Medulla oblongata (tissue), 1 donor: Measurements from ENCODE around the gene PSMB10.
"Not testable (repeated sequence)": the region's sequence is repeated elsewhere in the genome, so short reads cannot be mapped to it uniquely, and the experiment has no call there.

Experiments used
- DNase-seq: peaks from one replicate; pipeline ENCODE4 v3.0.0-alpha.2; 2015; ENCODE audit errors: extremely low spot score

Gene PSMB10

GRCh38 chr16:67936124-67936879 lies at the start of gene PSMB10:
TSS of gene PSMB10 (minus strand) at chr16:67936850. CDS start at chr16:67936749, 101 bp downstream.
- DNase-seq, result peak; percentile 55

- no peak for DNase-seq
Observed at GRCh38 chr16:67982011-67982696, 45.5 kb upstream of the PSMB10 start.

DNA sequence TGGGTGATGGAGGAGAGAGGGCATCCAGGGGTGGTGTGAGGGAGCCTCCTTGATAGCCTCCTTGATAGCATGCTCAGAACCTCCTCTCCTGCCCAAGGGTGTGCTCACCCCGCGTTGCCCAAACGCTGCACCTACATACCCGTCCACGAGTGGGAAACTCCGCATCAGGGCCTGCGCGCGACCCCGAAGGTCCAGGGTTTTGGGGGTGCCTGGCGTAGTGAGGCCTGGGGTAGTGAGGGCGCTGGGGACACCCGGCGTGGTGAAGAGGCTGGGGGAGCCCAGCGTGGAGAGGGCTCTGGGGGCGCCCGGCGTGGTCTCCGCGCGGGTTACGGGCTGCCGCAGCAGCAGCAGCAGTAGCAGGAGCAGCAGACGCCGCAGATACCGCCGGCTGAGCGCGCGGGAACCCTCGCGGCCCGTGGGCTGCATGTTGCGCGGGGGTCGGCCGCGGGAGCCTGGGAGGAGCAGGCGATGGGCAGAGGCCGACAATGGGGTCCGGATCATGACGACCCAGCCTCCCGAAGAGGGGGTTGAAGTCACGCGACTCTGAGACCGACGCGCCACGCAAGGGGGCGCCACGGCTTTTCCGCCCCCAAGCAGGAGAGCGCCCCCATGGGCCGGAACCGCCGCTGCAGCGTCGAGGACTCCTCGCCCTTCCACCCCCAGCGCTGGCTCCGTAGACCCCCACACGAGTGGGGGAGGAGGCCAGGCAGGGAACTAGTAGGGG lies 43.5 kb upstream of the PSMB10 start, which contains the start of gene DPEP3:
TSS of gene DPEP3 (minus strand) at position 545 of the 724 bp plus-strand sequence. CDS start at position 426, 119 bp downstream.
- DNase-seq, result no peak

- no peak for DNase-seq
Observed at GRCh38 chr16:67977469-67978227, 41.0 kb upstream of the PSMB10 start.

- no peak for DNase-seq
Observed at GRCh38 chr16:67977005-67977404, 40.4 kb upstream of the PSMB10 start.

GRCh38 chr16:67976205-67976604 lies 39.6 kb upstream of the PSMB10 start:
- no peak for DNase-seq

DNA sequence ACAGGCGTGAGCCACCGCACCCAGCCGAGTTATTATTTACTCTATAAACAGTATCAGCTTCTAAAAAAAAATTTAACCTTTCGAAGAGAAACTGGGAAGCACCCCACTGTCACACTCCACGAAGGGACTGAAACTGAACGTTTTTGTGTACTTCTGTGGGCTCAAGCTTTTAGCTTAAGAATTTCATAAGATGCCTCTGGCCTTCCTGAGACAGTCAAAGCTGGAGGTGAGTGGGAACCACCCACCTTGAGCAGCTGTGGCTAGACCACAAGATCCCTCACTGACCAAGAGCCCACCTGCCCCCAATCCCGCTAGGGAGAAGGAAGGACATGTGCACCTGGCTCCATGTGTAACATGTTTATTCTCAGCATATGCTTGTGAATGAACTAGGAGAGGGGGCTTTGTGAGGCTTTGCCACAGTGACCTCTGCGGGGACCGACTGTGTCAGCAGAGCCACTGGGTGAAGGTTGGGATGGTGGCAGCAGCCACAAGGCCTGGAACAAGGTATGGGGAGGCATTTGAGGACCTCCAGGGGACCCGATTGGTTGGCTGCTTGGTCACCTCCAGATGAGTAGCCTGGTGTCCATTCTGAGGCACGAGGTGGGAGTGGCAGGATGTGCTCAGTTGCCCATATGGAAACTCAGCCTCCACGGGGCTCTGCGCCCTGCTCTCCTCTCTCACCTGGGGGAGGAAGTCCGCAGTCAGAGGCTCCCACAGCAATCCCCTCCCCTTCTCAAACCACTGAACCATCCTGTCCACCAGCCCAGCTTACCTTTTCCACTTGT lies 38.9 kb upstream of the PSMB10 start:
- DNase-seq, result no peak

DNA sequence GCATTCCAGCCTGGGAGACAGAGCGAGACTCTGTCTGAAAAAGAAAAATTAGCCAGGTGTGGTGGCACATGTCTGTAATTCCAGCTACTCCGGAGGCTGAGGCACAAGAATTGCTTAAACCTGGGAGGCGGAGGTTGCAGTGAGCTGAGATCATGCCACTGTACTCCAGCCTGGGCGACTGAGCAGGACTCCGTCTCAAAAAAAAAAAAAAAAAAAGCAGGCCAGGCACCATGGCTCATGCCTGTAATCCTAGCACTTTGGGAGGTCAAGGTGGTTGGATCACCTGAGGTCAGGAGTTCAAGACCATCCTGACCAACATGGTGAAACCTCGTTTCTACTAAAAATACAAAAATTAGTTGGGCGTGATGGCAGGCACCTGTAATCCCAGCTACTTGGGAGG lies 35.6 kb upstream of the PSMB10 start:
- DNase-seq, result not testable (repeated sequence)

DNA sequence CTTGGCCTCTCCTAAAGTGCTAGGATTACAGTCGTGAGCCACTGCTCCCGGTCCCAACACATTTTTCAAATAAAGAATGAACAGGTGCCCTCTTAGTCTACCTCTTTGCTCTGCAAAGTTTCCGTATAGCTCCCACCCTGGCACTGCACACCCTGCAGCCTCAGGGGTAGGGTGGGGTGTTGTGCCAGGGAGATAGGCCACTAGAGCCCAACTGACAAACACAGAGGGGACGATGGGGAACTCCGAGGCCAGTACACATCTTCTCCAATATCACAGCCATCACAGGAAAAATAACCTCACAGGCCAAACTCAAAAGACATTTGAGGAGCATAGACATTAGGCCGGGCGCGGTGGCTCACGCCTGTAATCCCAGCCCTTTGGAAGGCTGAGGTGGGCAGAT lies 34.5 kb upstream of the PSMB10 start:
- DNase-seq, result no peak

DNA sequence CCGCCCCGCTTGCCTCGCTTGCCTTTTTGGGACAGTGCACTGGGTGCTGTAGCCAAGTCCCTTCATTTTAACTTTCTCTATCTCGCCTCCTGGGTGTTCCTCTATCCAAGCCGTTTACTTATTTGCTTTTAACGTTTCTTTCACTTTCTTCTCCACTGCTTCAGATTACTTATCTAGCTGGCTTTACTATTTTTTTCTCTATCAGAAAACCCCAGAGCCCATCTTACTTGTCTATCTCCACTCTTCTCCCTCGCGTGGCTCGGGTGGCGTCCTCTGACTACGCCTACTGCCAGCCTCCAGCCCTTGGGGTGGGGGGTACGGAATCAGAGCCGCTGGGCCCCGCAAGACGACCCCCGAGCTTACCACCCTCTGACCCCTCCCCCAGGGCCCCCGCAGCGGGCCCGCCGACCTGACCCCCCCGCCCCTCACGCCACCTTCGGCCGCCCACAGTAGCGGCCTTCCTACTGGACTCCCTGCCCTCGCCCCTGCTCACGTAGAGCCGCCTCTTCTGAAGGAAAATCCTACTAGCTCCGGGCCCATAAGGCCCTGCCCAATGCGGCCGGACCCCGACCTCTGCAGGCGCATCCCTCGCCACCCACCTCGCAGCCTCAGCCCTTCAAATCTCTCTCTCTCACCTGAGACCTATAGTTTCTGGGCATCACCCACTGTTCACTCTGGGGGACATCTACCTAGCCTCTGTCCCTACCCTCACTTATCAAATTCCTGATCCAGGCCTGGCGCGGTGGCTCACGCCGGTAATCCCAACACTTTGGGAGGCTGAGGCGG lies 32.8 kb upstream of the PSMB10 start:
- no peak for DNase-seq

DNA sequence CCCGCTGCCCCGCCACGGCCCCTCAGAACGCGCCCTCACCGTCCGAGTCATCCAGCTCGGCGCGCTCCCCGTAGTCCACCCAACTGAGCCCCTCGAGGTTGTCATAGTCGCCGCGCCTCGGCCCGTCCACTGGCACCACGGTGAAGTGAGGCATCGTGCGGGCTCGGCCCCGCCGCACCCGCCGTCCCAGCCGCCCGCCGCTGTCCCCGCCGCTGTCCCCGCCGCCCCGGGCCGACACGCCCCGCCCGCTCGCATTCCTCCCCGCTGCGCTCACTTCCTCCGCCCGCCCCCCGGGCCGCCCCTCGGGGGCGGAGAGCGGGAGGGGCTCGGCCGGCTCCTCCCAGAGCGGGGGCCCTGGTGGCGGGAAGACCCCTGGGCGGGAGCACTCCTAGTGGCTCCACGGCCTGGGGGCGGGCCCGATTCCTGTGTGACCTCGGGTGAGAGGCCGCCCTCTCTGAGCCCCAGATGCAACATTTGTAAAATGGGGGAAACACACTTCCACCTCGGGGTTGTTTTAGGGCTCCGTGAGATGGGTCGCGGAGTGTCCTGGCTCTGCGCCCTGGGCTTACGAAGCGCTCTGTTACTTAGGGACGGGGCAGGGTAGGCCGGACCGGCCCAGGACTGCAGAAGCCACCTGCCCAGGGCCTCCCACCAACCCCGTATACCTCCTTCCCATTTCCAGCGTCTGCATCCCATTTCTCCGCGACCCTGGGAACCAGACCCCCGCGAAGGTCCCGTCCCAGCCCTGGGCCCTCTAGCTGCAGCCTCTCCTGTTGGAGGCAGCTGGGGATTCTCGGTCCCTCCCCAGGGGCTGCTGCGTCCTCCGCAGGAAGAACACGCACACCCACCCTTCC lies 32.0 kb upstream of the PSMB10 start, which contains the start of gene SLC12A4:
TSS of gene SLC12A4 (minus strand) at position 238 of the 854 bp plus-strand sequence. CDS start at position 154, 84 bp downstream.
- DNase-seq, result peak; percentile 81

DNA sequence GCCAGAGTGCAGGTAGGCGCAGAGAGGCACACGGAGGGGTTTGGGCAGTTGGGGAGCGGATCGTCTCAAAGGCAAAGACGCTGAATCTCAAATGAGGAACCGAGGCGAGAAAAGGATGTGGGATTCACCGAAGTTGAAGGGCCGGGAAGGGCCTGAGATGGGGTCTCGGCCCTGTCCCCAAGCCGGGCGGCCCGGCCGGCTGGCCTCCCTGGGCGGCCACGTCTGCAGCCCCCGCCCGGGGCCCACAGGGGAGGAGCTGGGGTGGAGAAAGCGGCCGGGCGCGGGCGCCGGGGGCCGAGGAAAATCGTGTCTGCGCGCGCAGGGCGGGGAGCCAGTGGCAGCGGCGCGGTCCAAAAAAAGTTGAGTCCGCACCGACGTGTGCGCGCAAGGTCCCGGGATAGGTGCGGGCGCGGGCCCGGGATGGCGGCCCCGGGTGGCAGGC lies 31.3 kb upstream of the PSMB10 start:
- no peak for DNase-seq

DNA sequence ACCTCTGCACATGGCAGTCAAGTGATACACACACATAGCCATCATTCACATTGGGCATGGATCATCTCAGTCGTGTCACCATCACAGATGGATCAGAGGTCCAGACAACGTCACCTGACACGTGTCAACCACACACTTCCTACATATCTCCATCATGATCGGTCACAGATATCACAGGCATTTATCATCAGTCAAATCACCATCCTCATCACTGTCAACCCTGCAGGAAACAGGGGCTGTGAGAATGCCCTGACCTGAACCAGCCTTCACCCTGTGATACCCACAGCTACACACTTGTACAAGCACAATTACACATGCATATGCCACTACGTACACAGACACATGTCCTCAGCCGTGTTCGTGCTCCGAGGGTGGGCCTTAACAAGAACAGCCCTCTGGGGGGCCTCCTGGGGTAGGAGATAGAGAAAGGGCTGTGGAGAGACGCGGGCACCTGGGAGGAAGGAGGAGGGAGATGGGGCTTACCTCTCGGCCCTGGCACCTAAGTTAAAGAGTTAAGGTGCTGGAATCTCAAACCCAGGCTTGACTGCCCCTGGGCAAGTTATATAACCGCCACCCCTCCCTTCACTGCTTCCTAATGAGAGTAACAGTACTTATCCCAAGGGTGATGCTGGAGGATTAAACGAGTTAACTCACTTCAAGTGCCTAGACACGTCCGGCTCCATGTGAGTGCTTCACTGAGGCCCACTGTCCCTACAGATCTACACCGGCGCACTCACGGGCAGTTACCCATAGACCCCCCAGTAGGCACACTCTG lies 30.7 kb upstream of the PSMB10 start:
- DNase-seq, result no peak

DNA sequence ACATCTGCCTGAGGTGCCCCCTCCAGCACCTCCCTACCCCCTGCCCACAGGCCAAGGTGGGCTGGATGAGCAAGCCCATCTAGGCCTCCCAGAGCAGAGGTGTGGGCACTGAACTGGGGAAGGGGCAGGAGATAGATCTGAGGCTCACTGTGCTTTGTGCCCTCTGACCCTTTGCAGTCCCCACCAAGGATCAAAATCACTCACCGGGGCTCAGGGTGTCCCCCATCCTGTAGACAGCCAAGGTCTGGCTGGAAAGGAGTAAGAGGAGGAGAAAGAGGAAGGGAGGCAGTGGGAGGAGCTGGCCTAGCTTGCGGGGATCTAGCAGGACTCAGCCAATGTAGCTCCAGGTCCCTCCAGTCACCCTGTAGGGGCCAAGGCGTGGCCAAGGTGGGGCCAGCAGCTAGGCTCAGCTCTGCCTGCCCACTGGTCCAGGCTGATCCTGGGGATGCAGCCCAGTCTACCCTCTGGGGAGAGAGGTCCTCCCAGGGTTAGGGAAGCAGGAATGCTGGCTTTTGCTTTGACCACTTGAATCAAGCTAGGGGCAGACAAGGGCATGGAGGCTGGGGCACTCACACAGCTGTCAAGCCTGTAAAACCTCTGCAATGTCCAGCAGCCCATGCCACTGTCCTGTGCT lies 30.0 kb upstream of the PSMB10 start:
- DNase-seq, result no peak

DNA sequence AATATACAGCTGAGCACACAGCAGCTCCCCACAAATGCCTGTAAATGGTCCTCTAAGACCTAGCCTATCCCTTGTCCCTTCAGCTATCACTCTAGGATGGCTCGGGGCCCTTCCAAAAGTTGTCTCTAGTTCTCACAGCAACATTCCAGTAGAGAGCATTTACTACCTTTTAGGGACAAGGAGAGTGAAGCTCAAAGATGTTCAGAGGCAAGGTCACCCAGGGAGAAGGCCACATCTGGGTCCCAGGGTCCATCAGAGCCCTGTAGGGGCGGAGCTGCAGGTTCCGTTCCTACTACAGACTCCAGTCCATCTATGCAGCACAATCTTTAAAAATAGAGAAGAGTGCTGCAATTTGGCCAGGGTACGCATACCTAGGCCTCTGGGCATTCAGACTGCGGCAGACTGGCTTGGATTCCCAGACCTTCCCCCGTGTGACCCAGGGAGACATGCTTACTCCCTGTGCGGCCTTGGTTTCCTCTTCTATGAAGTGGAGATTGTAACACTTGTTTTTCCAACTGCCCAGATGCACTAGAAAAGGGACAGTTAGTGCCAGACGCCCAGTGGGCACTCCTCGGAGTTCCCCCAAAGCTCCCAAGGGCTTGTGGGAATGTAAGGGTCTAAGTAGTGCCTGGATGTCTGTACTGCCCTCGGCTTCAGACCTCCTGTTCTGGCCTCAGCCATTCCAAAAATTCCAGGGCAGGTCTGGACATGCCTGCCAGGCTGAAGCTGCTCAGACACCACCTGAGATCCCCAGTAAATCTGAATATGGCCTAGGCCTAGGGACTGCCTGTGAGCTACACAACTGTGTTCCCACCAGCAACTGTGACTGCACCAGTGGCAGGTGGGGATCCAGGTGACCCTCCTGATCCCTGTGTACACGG lies 29.3 kb upstream of the PSMB10 start:
- no peak for DNase-seq

DNA sequence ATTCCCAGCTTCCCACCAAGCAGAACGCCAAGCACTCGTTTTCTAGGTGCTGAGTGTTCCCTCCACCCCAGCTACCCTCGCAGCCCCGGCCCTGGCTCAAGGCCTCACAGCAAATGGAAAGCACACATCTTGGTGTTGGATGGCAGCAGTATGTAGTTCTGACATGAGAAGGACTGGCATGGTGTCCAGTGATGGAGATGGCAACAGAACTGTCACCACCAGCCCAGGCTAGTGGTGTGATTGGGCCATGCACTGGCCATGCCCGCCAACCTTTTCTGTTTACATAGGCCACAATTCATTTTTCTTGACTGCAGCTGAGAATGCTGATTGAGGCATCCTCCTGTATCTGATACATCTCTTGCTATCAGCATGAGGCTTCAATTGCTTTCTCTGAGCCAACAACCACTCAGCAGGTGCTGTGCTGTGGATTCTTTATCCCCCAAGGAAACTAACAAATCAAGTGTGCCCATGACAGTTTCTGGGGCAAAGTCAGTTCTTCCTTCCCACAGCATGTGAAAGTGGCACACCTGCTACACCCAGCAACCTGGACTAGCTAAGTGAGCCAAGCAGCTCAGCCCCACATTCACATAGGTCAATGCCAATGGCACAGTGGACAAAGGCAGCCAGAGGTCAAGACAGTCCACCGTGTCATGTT lies 28.0 kb upstream of the PSMB10 start:
- DNase-seq, result no peak
